ENCODE data around the gene FTCD.

DNA sequence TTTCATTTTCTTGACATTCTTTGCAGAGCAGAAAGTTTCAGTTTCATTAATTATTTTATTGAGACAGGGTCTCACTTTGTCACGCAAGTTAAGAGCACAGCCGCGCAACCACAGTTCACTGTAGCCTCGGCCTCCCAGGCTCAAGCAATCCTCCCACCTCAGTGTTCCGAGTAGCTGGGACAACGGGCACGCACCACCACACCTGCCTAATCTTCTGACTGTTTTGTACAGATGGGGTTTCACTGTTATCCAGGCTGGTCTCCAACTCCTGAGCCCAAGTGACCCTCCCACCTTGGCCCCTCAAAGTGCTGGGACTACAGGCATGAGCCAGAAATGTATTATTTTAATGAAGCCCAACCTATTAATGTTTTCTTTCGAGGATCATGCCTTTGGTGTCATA lies 31.9 kb upstream of the FTCD start:
- no peak for TF ChIP-seq EZH2 (IDR thresholded peaks at IDR 0.05; ENCODE audit: insufficient read depth, poor library complexity, severe bottlenecking)
- TF ChIP-seq EZH2phosphoT487 (IDR thresholded peaks at IDR 0.05; ENCODE audit: insufficient read depth, low read depth) = no peak
